ENCODE data around the gene DLK1.
A peak's percentile ranks its signal among the peaks of the same experiment; 100 is the strongest.

Gene DLK1

DNA sequence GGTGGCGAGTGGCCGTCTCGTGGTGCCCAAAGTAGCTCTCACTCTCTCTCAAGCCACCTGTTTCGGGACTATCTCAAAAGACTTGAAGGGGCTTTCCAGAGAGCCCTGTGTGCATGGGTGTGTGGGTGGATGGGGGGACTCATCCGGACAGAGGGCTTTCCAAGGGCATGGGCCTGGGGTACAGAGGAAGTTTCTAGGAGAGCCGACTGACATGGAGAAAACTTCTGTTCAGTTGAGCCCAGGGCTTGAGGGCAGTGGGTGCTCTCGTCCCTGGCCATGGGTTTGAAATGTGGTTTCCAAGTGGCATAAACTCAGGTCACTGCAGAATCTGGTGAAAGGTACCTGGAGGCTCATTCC, 51.8 kb downstream of the DLK1 start:
- DNase-seq (ENCODE audit: low spot score) = no peak

- DNase-seq (ENCODE audit: low spot score) = no peak
Measured at GRCh38 chr14:100778951-100779690, 52.4 kb downstream of the DLK1 start.

DNA sequence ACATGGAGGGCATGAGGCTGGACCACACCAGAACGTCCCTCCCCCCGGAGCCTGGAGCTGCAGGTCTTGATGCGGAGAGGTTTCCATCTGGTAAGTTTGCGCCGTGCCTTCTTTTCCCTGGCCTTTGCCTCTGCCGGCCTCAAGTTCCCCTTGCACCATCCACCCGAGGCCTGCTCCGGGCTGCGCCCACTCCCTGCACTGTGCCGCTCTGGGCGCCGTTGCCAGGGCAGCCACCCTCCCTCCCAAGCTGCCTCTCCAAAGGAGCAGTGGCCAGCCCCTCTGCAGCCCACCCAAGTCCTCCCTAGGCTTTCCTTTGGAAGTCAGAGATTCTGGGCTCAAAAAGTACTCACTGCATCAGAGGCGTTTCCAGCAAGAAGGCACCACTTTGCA, 53.0 kb downstream of the DLK1 start:
- DNase-seq (ENCODE audit: low spot score) = no peak

- no peak for DNase-seq (ENCODE audit: low spot score)
Measured at GRCh38 chr14:100780246-100780645, 53.6 kb downstream of the DLK1 start.

DNA sequence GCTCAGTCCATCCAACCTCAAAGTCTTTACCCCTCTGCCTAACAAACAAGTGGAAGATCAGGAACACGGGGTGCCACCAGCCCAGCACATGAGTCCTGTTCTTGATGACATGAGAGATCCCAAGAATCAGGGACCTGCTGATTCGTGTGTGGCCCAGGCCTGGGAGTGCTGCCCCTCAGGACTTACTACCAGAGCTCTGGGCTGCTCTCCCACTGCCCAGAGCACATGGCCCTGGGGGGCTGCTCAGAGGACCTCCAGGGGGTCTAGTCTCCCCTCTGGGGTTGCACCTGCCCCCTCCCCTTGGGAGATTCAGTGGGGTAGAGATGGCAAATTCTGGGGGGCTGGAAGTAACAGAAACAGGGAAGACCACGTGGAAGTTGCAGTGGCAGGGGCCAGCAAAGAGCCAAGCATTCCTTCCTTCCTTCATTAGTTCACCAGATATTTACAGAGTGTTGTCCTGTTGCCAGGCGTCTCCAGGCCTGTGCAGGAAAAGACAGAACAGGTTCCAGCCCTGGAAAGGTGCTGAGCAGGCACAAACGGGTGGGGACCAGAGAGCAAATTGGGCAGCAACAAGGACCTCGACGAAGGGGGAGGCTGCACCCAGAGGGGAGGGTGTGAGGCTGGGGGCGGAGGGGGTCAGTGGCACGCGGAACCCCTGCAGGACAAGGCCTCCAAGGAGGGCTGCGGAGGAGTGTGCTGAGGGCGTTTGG, 54.1 kb downstream of the DLK1 start:
- no peak for DNase-seq (ENCODE audit: low spot score)

DNA sequence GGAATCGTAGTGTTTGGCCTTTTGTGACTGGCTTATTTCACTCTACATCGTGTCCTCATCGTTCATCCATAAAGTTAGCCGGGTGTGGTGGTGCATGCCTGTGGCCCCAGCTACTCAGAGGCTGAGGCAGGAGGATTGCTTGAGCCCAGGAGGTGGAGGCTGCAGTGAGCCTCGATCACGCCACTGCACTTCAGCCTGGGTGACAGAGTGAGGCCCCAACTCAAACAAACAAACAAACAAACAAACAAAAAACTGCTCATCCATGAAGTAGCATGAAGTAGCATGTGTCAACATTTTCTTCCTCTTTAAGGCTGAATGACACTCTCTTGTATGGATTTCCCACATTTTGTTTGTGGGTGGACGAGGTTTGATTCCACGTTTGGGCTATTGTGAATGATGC, 55.3 kb downstream of the DLK1 start:
- DNase-seq (ENCODE audit: low spot score) = no peak

DNA sequence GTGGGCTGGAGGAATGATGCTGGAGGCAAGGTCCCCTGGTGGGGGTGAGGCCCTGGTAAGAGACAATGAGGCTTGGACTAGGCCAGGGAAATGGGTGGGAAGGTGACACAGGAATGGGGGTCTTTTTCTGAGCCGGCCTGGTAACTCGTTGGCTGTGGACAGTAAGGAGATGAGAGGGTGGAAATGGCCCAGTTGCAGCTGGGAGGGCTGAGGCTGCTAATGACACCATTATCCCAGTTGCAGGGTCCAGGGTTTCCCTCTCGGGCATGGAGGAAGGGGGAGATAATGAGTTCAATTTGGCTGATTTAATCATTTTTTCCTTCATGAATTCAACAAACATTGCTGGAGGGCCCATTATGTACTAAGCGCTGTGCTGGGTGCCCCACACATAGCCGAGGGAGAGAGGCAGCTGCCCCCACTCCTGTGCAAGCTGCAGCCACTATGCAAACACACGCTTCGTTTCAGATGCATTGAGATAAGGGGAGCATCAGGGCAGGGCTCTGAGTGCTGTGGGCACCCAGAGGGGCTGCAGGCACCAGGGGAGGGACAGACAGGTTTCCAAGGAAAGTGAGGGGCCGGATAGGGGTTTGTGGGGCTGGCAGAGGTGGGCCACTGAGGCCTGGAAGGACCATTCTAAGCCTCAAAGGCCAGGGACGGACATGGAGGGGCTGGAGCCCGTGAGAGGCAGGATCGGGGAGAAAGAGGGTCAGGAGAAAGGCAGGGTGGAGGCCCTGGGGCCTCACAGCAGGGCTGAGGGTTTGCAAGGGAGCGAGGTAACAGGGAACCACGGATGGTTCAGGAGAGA, 56.0 kb downstream of the DLK1 start:
- DNase-seq (ENCODE audit: low spot score) = no peak

- no peak for DNase-seq (ENCODE audit: low spot score)
Measured at GRCh38 chr14:100783630-100784370, 57.1 kb downstream of the DLK1 start.

DNA sequence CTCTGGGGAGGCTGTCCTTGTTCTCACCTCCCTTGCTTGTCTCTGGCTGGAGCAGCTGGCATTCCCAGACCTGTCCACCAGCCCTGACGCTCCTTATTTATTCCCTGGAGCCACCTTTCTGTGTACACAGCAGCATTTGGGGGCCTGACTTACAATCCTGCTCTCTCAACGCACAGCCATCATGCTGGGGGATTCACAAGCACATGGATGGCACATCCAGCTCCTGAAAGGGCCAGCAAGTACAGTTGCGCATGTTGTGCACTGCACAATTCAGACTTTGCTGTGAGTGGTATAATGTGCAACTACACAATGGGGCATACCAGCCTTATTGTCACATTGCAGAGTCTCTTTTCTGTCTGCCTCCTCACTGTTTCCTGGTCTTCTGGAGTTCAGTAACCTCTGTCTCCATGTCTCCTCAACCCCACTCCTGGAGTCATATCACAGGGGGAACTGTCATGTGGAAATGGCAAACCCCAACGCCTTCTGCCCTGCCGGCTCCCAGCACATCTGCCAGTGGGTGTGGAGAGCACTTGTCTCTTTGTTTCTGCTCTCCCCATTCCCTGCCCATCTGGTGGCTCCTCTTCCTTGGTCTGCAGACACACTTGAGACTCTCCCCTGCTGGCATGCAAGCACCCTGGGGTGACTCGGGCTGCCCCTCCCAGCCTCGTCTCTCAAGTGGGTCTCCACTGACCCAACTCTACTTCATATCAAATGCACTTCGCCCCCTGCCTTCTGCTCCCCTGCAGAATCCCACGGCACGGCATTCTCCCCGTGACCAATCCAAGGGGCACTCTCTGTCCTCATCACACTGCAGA, 58.0 kb downstream of the DLK1 start:
- no peak for DNase-seq (ENCODE audit: low spot score)

- DNase-seq (ENCODE audit: low spot score) = no peak
Measured at GRCh38 chr14:100785338-100785615, 58.6 kb downstream of the DLK1 start.

DNA sequence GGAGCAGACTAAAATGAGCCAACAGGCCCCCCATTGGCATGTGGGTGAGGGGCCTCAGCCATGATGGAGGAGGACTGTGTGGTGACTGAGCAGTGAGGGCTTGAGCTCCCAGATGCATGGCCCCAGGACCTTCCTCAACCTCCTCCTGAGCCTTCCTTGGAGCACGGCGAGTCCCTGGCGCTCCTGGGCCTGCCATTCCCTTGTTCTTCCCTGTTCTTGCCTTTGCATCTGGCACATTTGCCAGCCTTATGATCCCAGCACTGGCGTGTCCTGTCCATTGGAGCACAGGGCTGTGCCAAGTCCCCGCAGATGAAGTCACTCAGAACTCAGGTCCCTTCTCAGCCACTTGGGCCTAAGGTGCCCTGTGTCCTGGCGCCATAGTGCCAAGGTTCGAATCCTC, 58.9 kb downstream of the DLK1 start:
- no peak for DNase-seq (ENCODE audit: low spot score)

- peak; percentile 89 for DNase-seq (ENCODE audit: low spot score)
Measured at GRCh38 chr14:100786131-100786530, 59.4 kb downstream of the DLK1 start.

DNA sequence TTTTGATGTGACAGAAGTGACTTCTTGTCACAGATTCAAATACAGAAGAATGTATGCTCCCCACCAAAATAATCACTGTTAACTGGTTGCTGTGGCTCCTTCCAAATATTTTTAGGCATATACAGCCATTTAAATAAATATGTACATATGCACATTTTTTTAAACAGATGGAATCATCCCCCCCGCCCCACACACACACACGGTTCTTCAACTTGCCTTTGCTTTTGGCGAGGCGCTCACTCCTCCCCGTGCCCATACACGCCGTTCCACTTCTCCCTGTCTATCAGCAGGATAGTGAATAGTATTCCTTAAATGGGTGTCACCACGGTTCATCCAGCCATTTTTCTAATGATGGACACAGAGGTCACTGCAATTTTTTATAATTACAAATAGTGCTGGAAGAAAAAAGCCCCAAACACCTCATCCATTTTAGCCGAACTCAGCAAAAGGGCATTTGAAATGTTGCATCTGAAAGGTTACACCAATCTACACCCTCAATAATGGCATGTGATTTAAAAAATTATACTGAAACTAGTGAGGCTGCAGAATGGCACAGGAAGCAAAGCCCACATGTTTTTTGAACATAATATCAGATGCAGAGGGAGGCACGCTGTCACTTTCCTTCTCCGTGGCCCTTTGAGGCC, 60.0 kb downstream of the DLK1 start:
- no peak for DNase-seq (ENCODE audit: low spot score)

GRCh38 chr14:100787659-100788058, 61.0 kb downstream of the DLK1 start:
- DNase-seq (ENCODE audit: low spot score) = no peak

Data from COLO829 (cell line).